Activated CD4-positive, alpha-beta memory T cell treated with anti-CD3 and anti-CD28 coated beads, Interleukin-2, amount 10 ng/mL, durations not matched to agents 7 days and 5 days (primary cell): ENCODE data around the gene DMC1. TPM values are rescaled to one million over a fixed set of nuclear protein-coding genes. Genes with fewer than 3 reads are reported as not detected.
A peak's percentile ranks its signal among the peaks of the same experiment; 100 is the strongest.
"Not testable (repeated sequence)": the region's sequence is repeated elsewhere in the genome, so short reads cannot be mapped to it uniquely, and the experiment has no call there.

ENCODE experiments used
- CTCF ChIA-PET: fragments of 350-600 bp; sonication (Branson Sonifier 250); formaldehyde crosslinking; loops from one replicate; lab custom pipeline; 2021; ENCODE audit warnings: antibody characterized with exemption, inconsistent platforms; lab: Charles Lee
- POLR2A ChIA-PET: fragments of 350-600 bp; sonication (Branson Sonifier 250); formaldehyde crosslinking; loops from one replicate; lab custom pipeline; 2021; ENCODE audit warnings: antibody characterized with exemption; lab: Charles Lee
- DNase-seq: peaks from one replicate; pipeline ENCODE4 v3.0.0-alpha.2; 2020
- H3K27ac Mint-ChIP-seq: one replicate; pipeline ENCODE4 v1.8.0; 2021; ENCODE audit warnings: mild to moderate bottlenecking, mixed read lengths
- H3K27me3 Mint-ChIP-seq: one replicate; pipeline ENCODE4 v1.8.0; 2021; ENCODE audit warnings: mixed read lengths
- H3K36me3 Mint-ChIP-seq: one replicate; pipeline ENCODE4 v1.8.0; 2021; ENCODE audit warnings: low read depth, mixed read lengths
- H3K4me1 Mint-ChIP-seq: one replicate; pipeline ENCODE4 v1.8.0; 2021; ENCODE audit warnings: mixed read lengths
- H3K4me3 Mint-ChIP-seq: one replicate; pipeline ENCODE4 v1.8.0; 2021; ENCODE audit warnings: mild to moderate bottlenecking, mixed read lengths
- H3K9me3 Mint-ChIP-seq: one replicate; pipeline ENCODE4 v1.8.0; 2021; ENCODE audit warnings: mixed read lengths
- total RNA-seq, 2 experiments: library from RNA; stranded (reverse); gene quantifications; one replicate each; pipeline ENCODE4 v1.2.3, GENCODE V29; 2021

Gene DMC1
- total RNA-seq, 2 experiments from 2014 or later = 12.5 to 12.6 TPM

DNA sequence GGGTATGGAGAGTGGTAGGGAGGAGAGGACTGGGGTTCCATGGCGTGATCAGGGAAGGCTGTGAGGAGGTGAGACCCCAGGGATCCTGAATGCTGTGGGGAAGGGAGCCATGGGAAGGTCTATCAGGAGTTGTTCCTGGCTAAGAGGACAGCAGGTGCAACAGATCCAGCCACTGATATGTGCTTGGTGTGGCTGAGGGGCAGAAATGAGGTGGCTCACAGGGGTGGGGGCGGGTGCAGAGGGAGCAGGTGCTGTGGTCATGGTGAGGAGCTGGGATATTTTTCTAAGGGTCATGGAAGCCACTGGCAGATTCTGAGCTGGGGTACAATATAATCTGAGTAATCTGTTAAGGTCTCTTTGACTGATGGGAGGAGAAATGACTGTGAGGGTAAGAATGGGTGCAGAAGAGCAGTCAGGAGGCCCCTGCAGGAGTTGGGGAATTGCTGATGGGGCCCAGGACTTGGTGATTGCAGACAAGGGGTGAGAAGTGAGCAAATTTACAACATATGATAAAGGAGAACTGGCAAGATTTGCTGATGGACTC, 31.3 kb upstream of the DMC1 start:
- CTCF ChIA-PET = no interaction called here
- Mint-ChIP-seq H3K4me3 (no peak overlapping the region), H3K27me3 (peaks cover 13% of the 10 kb centered on the region), H3K36me3 (no peaks in the 10 kb centered on the region), H3K27ac (no peak overlapping the region), H3K9me3 (no peaks in the 10 kb centered on the region), H3K4me1 (no peaks in the 10 kb centered on the region)
- DNase-seq = no peak
- POLR2A ChIA-PET = no interaction called here

DNA sequence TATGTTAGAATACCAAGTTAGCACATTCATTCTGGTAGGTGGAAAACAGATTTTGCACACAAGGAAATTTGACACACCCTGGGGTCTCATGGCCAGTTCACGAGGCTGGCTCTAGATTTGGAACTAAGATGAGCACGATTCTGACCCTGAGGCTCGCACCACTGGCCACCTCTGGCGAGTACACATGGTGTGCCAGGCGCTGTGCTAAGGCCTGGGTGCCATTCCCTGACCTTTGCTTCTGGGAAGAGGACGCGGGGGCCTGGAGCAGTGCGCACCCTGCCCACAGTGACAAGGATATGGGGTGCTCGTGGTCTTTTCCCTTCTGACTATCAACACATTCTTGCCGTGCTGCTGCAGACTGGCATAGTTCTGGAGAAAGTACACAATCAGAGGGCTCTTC, 29.5 kb upstream of the DMC1 start:
- ChIA-PET CTCF (no interaction called here), POLR2A (no interaction called here)
- no peak overlapping the region for H3K4me3 Mint-ChIP-seq
- no peak overlapping the region for H3K27ac Mint-ChIP-seq
- no peaks in the 10 kb centered on the region for H3K4me1 Mint-ChIP-seq
- peaks cover 20% of the 10 kb centered on the region for H3K27me3 Mint-ChIP-seq
- no peak for DNase-seq
- no peaks in the 10 kb centered on the region for H3K9me3 Mint-ChIP-seq
- H3K36me3 Mint-ChIP-seq = no peaks in the 10 kb centered on the region

DNA sequence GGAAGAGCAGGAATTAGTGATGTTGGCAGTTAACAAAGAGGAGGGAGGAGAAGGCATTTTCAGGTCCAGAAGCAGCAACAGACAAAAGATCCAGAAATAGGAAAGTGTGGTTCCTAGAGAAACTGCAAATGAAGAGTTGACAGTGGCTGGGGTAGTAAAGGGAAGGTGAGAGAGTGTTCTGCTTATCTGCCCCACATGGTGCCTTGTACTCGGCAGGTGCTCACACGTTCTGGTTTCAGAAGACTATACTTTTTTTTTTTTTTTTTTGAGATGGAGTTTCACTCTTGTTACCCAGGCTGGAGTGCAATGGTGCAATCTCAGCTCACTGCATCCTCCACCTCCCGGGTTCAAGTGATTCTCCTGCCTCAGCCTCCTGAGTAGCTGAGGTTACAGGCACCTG, 12.9 kb upstream of the DMC1 start:
- H3K27me3 Mint-ChIP-seq, DNase-seq, POLR2A ChIA-PET, CTCF ChIA-PET, H3K4me3 Mint-ChIP-seq, H3K36me3 Mint-ChIP-seq, H3K4me1 Mint-ChIP-seq, H3K27ac Mint-ChIP-seq, H3K9me3 Mint-ChIP-seq: not testable (repeated sequence)

DNA sequence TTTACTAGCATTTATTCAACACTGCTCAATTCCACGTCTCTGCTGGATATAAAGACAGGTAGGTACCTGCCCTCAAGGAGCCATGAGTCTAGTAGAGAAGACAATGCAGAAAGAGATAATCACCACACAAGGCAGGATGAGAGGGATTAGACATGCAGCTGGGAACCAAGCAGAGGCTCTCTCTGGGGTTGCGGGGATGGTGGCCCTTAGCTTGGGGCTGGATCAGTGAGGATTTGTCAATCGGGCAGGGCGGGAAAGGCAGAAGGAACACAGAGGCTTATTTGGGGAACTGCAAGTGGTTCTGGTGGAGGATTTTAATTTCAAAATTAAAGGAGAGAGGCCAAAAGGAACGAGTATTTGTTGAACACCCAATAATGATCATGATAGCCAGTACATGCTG, 8.5 kb upstream of the DMC1 start:
- no peaks in the 10 kb centered on the region for H3K4me1 Mint-ChIP-seq
- no peak for DNase-seq
- H3K36me3 Mint-ChIP-seq = no peaks in the 10 kb centered on the region
- H3K27ac Mint-ChIP-seq = no peak overlapping the region
- no peak overlapping the region for H3K4me3 Mint-ChIP-seq
- no peaks in the 10 kb centered on the region for H3K27me3 Mint-ChIP-seq
- H3K9me3 Mint-ChIP-seq = no peaks in the 10 kb centered on the region
- POLR2A ChIA-PET = no interaction called here
- CTCF ChIA-PET = no interaction called here

DNA sequence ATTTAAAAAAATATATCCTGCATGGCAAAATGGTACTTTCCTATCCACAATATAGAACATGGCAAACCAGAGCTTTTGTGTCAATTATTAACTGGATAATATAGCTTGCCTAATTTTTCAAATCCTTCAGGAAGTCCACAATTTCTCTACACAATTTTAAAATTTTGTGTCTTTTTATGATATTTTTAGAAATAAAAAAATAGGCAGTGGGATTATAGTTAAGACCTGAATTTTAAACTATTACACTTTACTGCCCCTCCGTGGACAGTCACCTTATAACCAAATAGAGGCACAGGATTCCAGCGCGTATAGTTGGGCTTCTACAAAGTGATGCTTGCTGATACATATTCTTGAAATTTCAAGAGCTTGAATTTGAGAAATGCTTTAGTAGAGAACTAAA, 2.1 kb upstream of the DMC1 start:
- ChIA-PET CTCF (interaction anchor here (0.7 to 3.7 kb wide), 13 partner anchors 8 to 520 kb away, joined by 3 to 29 read pairs (median 4); partner anchors contain the start of gene TOMM22), POLR2A (interaction anchor here (0.7 to 3.6 kb wide), 7 partner anchors 70 to 520 kb away, joined by 3 to 18 read pairs (median 4); partner anchors contain the start of genes GTPBP1 and TOMM22)
- Mint-ChIP-seq H3K27me3 (peaks cover 2% of the 10 kb centered on the region), H3K36me3 (no peaks in the 10 kb centered on the region), H3K27ac (no peak overlapping the region), H3K4me1 (peaks cover 23% of the 10 kb centered on the region), H3K9me3 (no peaks in the 10 kb centered on the region), H3K4me3 (no peak overlapping the region)
- peak; percentile 34 for DNase-seq

DNA sequence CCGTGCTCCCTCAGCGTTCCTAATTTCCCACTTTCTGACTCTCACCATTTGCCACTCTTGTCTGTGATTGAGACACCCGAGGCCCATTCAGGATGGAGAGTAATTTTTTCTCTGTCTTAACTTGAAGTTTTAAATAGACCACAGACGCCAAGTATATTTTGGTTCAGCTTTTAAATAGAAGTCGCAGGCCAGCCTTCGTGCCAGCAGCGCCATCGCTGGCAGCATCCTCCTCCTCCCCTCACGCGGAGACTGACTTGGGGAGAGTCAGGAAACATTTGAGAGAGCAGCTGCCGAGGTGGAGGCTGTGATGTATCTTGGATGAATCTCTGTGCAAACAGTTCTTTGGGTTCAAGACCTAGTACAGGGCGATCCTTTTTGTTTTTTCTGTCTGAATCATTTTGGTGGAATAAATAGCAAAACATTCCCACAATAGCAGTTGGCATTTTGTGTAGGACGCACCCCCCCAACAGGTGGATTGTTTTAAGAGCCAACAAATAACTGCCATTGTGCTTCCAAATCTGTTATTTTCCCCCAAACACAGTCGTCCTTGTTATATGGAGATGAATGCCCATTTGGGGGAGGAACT, 889 bp upstream of the DMC1 start:
- H3K9me3 Mint-ChIP-seq = no peaks in the 10 kb centered on the region
- no peaks in the 10 kb centered on the region for H3K36me3 Mint-ChIP-seq
- H3K4me3 Mint-ChIP-seq = peak overlapping the region; percentile 89
- peak overlapping the region; percentile 91 for H3K27ac Mint-ChIP-seq
- ChIA-PET POLR2A (interaction anchor here (0.7 to 3.6 kb wide), 16 partner anchors 17 to 519 kb away, joined by 3 to 18 read pairs (median 4); partner anchors contain the start of genes PICK1 and TOMM22), CTCF (interaction anchor here (1.5 to 3.7 kb wide), 5 partner anchors 9 to 518 kb away, joined by 3 to 29 read pairs (median 7); no protein-coding TSS in a partner anchor)
- H3K4me1 Mint-ChIP-seq = peaks cover 23% of the 10 kb centered on the region
- DNase-seq = peak; percentile 55
- peaks cover 2% of the 10 kb centered on the region for H3K27me3 Mint-ChIP-seq

DNA sequence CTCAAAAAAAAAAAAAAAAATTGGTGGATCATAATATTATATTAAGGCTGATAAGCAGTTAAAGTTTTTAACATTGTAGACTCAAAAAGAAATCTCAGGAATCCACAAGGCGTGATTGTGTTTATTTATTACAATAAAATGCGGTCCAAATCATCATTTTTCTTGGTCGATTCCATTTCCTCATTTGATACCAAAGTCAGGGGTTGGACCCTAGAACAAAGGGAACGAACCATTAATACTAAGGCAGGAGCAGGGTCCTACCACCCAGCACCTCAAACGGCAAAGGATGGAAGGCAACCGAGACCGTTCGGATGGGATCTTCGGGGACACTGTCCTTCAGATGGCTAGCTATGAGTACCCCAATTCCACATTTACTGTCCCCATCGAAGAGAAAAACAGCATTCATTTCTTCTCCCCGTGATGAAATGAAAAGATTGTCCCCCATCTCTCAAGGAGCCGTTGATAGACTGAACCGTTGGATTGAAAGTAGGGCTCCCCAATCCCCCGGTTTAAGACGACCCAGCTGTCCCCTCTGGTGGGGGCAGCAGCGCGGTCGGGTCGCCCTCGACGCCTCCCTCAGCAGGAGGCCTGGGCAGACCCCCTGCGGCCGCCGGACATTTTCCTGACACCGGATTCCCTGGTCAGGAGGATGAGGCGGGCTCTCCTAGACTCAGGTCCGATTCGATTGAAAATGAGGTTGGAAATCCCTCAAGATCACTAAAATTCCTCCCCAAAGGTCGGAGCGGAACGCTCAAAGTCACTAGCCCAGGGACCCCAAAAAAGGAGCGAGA, 607 bp downstream of the DMC1 start:
- H3K4me1 Mint-ChIP-seq = peaks cover 23% of the 10 kb centered on the region
- POLR2A ChIA-PET = interaction anchor here (0.7 to 3.6 kb wide), 14 partner anchors 34 to 750 kb away, joined by 3 to 18 read pairs (median 6); partner anchors contain the start of genes KDELR3, PICK1, RPL3 and TOMM22

DNA sequence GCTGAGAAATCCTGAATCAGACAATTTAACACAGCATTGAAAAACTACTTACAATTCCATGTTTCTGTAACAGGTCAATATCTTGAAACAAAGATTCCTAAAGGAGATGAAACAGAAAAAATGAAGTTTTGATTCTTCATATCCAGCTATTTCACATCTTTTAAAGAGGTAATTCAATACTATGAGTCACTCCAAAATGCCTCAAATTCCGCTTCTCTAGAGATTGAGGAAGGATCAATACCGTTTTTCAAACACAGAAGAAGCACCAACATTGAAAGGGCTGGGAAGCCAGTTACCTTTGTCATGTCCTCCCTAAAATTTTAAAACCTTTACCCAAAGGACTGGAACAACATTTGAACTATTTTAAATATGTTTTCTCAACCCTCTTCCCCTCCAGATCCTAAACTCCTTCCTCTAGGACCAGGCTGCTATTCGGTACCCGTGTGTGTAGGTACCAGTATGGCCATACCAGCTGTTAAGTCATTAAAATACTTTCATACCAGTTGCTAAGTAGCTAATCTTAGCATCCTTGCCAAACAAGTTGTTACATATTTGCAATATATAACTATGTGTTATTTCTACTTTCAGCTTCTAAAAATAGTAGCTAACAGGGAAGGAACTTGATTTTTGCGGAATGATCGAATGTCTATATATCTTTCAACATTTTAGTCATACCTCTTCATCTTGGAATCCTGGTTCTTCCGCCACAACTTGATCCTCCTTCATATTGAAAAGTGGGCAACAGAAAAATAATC, 2.3 kb downstream of the DMC1 start:
- POLR2A ChIA-PET = interaction anchor here (0.9 to 1.5 kb wide), 3 partner anchors 16 to 250 kb away, joined by 3 to 5 read pairs (median 4); no protein-coding TSS in a partner anchor
- Mint-ChIP-seq H3K36me3 (no peaks in the 10 kb centered on the region), H3K27me3 (no peaks in the 10 kb centered on the region), H3K4me1 (peaks cover 21% of the 10 kb centered on the region), H3K27ac (no peak overlapping the region), H3K4me3 (no peak overlapping the region), H3K9me3 (no peaks in the 10 kb centered on the region)
- DNase-seq = no peak
- CTCF ChIA-PET = interaction anchor here (0.6 to 1.4 kb wide), 2 partner anchors 156 to 516 kb away, joined by 3 to 4 read pairs; no protein-coding TSS in a partner anchor

More for the DNA sequence above, 607 bp downstream of the DMC1 start:
- Mint-ChIP-seq H3K4me3 (peak overlapping the region; percentile 89), H3K9me3 (no peaks in the 10 kb centered on the region), H3K27ac (peak overlapping the region; percentile 93), H3K27me3 (peaks cover 2% of the 10 kb centered on the region), H3K36me3 (no peaks in the 10 kb centered on the region)
- CTCF ChIA-PET = interaction anchor here (3.7 kb wide), 1 partner anchor 517 kb away, joined by 29 read pairs; no protein-coding TSS in a partner anchor
- no peak for DNase-seq

DNA sequence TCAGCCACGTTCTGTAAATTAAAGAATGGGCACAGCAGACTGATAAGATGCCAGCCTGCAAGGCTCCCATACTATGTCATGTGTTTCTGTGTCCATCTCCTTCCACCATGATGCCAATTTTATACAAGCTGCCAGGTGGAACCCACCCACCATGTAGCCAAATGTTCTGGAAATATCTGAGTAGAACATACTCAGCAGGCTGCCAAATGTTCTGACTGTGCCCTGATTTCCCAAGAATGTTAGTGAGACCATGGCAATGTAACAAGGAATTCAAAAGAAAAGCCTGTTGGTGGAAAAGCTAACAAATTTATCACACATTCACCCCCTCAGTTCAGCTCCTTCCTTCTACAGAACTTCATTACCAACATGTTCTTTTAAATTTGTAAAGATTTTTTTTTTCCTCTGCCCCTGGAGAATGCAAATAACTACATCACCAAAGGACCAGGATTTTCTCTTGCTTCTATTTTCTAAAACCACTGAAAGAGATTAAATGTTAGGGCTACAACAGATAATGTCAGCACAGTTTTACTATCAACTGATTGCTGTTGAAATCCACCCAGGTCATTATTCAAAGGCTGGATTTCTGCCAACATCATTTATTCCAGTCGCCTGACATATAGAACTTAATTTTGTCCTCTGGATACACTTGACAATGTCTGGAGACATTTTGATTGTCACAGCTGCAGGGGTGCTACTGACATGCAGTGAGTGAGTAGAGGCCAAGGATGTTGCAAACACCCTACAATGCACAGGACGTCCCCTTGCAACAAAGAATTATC, 3.1 kb downstream of the DMC1 start:
- Mint-ChIP-seq H3K4me1 (peaks cover 21% of the 10 kb centered on the region), H3K27ac (no peak overlapping the region), H3K4me3 (no peak overlapping the region), H3K9me3 (no peaks in the 10 kb centered on the region), H3K36me3 (no peaks in the 10 kb centered on the region), H3K27me3 (no peaks in the 10 kb centered on the region)
- DNase-seq = no peak
- ChIA-PET CTCF (no interaction called here), POLR2A (interaction anchor here (1.5 kb wide), 1 partner anchor 17 kb away, joined by 4 read pairs; no protein-coding TSS in a partner anchor)

DNA sequence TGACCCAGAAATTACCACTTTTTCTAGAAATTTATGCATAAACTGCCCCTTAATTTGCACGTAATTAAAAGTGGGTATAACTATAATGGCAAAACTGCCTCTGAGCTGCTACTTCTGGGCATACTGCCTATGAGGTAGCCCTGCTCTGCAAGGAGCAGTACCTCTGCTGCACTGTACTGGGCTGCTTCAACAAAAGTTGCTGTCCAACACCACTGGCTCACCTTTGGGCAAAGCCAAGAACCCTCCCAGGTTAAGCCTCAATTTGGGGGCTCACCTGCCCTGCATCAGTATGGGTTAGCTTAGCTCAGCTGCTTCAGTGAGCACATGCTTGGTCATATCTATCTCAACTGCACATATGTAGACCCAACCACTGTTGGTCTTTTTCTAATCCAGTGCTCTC, 4.5 kb downstream of the DMC1 start:
- H3K4me3 Mint-ChIP-seq = no peak overlapping the region
- no peaks in the 10 kb centered on the region for H3K9me3 Mint-ChIP-seq
- no peak overlapping the region for H3K27ac Mint-ChIP-seq
- DNase-seq = no peak
- ChIA-PET CTCF (no interaction called here), POLR2A (no interaction called here)
- H3K4me1 Mint-ChIP-seq = peaks cover 9% of the 10 kb centered on the region
- no peaks in the 10 kb centered on the region for H3K36me3 Mint-ChIP-seq
- H3K27me3 Mint-ChIP-seq = no peaks in the 10 kb centered on the region

DNA sequence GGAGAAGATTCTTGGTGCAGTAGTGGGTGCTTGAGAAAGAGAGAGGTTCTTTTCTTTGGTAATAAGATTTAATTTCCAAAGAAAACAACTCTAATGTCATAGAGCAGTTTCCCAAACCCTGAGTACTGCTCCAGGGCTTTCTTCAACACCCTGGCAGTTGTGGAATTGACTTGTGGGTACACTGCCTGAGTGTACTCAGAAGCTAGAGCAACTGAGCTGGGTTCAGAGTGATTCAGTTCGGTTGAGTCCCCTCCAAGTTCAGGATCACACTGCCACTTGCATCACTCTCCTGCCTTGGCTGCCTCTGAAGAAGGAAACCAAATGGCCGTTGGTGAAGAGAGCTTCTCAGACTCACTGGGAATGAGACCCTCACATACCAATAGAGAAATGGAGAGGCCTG, 5.3 kb downstream of the DMC1 start:
- H3K9me3 Mint-ChIP-seq = no peaks in the 10 kb centered on the region
- no peaks in the 10 kb centered on the region for H3K27me3 Mint-ChIP-seq
- H3K27ac Mint-ChIP-seq = no peak overlapping the region

DNA sequence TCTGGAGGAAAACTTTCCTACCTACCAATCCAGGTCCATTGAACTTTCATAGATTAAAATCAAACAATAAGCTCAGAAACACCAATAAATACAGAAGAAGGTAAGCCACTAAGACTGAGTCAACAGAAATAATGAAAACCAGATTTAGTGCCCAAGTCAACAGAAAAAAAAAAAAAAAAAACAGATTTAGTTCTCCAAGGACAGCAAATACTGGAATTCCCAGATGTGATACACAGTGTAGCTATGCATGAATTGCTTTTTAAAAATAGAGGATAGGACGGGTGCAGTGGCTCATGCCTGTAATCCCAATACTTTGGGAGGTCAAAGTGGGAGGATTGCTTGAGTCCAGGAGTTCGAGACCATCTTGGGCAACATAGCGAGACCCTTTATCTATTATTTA, 15.7 kb downstream of the DMC1 start:
- Mint-ChIP-seq H3K36me3 (peaks cover 10% of the 10 kb centered on the region), H3K27me3 (no peaks in the 10 kb centered on the region), H3K27ac (no peak overlapping the region), H3K4me3 (no peak overlapping the region), H3K9me3 (no peaks in the 10 kb centered on the region), H3K4me1 (no peaks in the 10 kb centered on the region)
- ChIA-PET POLR2A (interaction anchor here (0.7 to 1.2 kb wide), 2 partner anchors 16 to 75 kb away, joined by 3 read pairs; partner anchors contain the start of gene DMC1), CTCF (interaction anchor here (0.6 kb wide), 1 partner anchor 328 kb away, joined by 3 read pairs; no protein-coding TSS in a partner anchor)
- DNase-seq = no peak

More for the DNA sequence above, 5.3 kb downstream of the DMC1 start:
- POLR2A ChIA-PET = no interaction called here
- CTCF ChIA-PET = no interaction called here
- no peak overlapping the region for H3K4me3 Mint-ChIP-seq
- H3K36me3 Mint-ChIP-seq = no peaks in the 10 kb centered on the region
- DNase-seq = no peak
- H3K4me1 Mint-ChIP-seq = peaks cover 6% of the 10 kb centered on the region
